ENCODE results near the gene INHBC.

GRCh38 chr12:57418255-57418654 is 16.3 kb upstream of the INHBC start:
- no peak for TF ChIP-seq YY1 (IDR thresholded peaks at IDR 0.05; ENCODE audit: insufficient read depth, insufficient read length)
- no peak for TF ChIP-seq ZNF274 (IDR thresholded peaks at IDR 0.05; ENCODE audit: low read depth, low read length)
- no peak for TF ChIP-seq SUZ12 (IDR thresholded peaks at IDR 0.05; ENCODE audit: extremely low read depth, insufficient read depth, insufficient read length)

Data from NT2/D1 (cell line).